NCI-H748 treated with DMSO at 0.1 percent for 48 hours (cell line): ENCODE results near the gene SQSTM1.
"Not testable (repeated sequence)": the region's sequence is repeated elsewhere in the genome, so short reads cannot be mapped to it uniquely, and the experiment has no call there.

Source experiments
- DNase-seq: peaks from one replicate; lab custom pipeline; 2025; lab: John Stamatoyannopoulos, UW

The SQSTM1 gene

DNA sequence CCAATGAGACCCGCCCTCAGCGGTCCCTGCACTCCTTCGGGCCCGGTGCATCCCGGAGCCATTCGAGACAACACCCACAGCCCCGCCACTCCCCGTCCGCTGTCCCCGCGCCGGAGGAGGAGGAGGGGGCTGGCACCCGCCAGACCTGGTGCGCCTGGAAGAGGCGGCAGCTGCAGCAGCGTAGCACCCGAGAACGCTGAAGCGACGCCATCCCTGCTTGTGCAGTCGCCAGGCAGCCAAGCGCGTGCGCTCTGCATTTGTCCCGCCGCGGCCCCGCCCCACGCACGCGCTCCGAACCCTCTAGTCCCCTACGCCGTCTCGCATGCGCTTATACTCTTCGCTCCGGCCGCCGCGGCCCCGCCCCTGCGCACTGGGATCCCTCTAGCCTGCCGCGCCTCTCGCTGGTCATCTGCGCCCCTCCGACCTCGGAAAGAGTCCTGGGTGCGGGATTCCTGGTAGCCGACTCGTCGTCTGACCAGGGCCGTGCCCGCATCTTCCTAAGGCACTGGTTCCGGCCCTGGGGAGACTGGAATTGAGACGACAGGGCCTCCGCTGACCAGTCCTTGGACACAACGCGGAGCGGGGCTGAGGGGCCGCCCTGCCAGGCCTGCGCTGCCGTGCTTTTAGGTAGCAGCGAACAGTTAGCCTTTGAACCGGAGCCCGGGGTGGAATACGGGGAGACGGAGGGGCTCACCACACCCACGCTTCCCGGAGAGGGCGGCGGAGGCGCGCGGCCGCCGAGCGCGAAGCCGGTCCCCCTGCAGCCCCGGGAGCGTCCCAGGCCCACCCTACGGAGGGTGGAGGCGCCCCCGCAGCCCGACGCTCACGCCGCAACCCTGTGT lies 38.1 kb downstream of the SQSTM1 start, which contains the start of gene MRNIP:
MRNIP (minus strand) TSS at position 232 of the 842 bp plus-strand sequence; CDS start at position 211, 21 bp downstream.
- DNase-seq: peak; percentile 94

DNA sequence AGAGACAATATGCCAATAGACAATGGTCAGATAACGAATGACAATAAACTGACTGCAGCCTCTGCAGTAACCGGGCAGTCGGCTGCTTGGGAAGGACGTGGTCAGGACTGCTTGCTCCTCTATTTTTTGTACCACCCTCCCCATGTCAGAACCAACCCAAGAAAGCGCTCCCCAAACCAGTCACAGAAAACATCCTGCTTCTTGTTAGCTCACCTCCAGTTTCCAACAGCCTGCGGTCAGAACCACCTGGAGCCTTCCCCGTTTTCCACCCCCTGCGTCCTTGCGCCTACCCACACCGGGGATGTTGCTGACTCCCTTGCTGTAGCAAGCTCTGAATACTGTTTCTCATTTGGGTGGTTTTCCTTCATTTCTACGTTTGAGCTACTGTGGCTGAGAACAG lies 39.6 kb downstream of the SQSTM1 start:
- DNase-seq: no peak

DNA sequence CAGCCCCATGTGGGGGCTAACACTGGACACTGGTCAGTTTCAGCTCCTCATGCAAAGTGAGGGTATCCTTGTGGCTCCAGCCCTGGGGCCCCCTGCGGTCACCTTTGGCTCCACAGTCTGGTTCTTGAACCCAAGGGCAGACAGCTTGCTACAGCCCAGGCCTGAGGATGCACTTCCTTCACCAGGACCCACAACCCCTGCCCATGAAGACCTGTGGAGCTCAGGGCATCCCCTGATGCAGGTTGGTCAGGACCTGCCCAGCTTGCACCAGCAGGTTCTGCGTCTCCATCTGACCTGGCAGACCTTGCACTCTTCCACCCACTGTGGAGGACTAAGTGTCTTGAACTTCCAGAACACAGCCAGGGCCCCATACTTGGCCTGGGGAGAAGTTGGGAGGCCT lies 41.6 kb downstream of the SQSTM1 start:
- no peak for DNase-seq

DNA sequence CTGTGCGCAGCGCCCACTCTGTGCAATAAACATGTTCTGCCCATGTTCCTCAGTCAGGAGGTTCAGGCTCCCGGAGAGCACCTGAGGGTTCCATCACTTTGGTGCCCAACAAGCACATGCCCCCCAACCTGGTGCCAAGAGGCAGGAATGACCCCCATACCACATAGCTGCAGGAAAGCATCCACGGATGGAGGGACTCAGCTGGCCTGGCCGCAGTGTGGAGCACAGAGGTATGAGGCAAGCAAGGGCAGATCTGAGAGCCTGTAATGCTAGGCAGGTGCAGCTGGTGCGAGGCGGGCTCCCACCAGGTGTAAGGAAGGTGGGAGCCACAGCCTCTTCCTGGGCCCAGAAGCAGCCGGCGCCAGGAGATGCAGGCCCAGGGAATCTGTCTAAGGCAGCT lies 42.2 kb downstream of the SQSTM1 start:
- DNase-seq: no peak

DNA sequence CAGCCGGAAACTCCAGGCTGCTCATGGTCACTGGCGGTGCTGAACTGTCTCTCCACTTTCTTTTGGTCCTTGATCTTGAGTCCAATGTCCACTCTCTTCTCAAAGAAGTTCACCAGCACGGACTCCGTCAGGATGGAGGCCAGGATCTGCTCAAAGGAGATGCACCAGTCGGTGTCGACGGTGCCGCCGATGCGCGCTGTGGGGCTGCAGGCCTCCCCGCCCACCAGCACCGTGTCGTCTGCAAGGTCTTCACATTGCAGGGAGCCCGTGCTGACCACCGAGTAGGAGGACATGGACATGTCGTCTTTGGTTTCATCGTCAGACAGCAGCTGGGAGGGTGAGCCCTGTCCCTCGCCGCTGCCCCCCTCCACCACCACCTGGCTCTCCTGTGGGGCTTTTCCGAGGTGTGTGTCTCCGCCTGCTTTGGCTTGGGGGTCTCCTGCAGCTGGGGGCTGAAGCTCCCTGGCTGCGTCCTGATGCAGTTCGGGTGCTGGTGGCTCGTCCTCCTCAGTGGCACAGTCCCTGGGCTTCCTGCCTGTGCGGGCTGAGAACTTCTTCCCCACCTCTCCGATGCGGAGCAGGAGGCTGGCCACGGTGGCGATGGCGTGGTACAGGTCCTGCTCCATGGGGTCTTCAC lies 42.9 kb downstream of the SQSTM1 start:
- no peak for DNase-seq

DNA sequence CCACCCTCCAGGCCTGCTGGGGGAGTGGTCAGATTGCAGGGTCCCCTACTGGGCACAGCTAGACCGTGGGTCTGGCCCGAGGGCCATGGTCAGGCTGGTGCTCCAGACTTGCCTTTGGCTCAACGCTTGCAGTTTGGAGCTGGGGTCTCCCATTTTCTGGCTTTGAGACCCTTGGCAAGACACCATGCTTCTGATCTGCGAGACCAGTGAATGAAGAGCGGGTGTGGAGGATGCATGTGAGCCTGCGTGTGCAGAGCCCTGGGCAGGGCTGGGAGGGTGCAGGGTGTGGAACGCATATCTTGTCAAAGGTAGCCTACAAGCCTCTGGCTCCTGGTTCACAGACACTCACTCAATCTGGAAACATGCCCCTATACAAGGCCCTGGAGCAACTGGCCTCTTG lies 44.0 kb downstream of the SQSTM1 start:
- DNase-seq: no peak

DNA sequence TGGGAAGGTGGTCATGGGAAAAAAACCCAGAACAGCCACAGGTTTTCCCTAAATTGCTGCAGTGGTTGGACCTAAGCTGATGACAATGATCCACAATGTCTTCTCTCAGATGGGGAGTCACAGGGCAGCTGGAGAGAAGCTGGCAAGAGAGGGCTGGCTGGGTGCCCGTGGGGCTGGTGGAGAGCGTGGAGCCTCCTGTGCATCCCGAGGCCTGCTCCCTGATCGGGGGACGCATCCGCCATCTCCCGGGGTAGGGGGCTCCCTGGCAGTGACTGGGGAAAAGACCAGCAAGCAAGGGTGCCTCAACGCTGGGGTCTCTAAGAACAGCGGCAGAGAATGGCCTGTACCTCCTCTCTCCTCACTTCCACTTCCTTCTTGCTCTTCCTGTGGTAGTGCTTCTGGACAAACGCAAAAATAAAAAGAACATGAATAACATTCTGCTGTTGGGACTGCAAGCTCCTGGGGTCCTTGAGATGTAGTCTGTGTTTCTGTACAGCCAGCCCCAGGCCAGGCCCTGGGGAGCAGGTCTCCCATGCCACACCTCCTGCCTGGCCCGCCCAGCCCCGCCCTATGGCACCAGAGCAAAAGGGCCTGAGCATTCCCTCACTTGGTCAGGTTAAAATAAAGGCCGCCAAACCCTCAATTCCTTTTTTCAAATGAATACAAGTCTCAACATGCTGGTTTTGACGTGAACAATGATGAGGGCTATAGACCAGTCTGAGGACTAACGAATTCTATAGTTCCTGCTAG lies 45.0 kb downstream of the SQSTM1 start:
- DNase-seq: no peak

DNA sequence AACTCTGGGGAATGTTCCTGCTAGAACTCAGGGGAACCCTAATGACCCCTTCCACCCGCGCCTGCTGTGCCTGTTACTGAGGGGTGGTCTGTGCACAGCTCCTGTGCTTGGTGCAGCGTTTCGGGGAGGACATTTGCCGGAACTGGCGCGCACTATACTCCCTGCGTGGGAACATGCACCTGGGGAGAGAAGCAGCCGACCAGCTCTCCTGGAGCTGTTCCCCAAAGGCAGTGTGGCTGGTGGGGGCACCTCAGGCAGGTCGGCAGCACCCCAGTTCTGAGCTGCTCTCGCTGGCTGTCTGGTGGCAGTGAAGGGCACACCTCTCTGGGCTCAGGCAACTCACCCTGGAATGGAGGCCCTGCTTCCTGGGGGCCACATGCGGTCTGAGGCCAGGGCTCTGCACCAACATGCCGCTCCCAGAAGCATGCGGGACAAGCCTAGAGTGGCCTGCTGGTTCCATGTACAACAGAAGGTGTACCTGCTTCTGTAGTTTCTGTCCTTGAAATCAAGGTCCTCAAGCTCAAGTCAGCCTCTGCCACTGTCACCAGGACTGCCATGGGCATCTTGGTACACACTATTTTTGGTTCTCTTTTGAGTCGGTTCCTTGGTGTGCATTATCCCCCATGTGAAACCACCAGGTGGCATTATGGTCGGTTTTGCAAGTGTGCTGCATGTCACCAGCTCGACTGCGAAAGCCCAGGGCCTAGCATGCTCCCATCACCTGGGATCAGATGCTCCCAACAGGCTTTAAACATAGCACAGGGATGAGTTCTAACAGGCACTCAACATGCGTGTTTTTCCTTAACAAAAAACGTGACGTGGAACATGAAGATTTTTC lies 45.8 kb downstream of the SQSTM1 start:
- DNase-seq: no peak

DNA sequence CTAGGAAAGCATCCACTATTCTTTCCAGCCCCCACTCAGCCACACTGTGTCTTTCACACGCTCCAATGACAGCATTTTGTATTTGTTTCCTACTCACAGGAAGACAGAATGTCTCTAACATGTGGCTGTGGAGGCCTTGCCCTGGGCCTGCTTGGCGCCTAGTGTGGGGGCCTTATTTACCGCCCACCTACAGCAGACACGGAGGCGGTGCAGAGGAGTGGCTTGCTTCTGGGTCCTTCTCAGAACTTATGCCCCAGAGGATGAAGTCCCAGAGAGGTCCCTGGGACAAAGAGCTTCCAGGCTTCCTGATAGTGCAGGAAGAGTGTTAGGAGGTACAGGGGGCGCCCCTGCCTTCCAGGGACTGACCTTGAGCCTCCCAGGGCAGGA lies 46.4 kb downstream of the SQSTM1 start:
- no peak for DNase-seq

DNA sequence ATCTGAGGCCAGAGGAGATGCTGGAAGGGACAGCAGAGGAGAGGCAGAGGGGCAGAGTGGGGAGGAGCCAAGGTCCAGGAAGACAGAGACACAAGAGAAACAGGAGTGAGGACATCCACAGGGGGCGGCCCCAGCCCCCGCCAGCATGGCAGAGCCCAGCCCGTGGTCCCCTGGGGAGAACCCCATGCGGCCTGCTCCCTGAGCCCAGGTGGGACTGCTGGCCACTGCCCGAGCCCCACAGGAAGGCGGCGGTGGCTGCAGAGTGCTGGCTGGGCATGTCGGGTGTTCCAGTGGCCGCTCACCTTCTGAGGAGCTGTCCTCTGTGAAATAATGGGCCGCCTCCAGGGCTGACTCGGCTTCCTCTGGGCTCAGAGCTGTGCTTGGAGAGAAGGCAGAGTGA lies 46.8 kb downstream of the SQSTM1 start:
- DNase-seq: no peak

DNA sequence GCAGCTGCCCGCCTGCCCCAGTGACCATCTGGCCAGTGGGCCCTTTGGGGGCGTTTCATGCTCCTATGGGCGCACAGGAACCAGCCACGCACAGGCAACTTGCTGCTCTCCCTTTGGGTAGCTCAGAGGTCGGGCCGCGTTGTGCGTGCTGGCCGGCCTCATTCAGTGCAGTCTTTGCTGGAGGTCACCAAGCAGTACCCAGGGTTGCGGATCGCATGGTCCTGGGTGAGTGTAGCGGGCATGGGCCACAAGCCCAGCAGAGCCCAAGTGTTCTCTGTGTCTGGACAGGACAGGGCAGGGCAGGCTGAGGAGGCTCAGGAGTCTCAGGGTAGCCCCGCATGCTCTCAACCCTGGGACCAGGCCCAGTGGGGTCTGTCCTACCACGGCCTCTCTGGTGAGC lies 47.8 kb downstream of the SQSTM1 start:
- no peak for DNase-seq

DNA sequence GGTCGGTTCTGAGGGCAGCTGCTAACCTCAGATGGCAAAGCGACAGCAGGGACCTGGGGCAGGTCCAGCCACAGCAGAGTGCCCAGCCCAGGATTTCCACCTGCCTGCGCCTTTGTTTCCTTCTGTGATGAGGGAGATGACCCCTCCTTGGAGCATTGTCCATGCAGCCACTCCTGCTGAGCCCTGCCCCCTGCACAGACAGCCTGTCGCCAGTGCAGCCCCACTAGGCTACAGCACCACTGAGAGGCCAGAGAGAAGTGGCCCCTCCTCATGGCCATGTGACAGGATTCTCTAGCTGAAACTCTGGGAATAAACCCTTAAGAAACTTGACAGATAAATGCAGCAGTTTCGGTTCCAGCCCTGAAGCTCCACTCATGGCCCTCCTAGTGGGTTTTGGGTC lies 48.4 kb downstream of the SQSTM1 start:
- DNase-seq: no peak

DNA sequence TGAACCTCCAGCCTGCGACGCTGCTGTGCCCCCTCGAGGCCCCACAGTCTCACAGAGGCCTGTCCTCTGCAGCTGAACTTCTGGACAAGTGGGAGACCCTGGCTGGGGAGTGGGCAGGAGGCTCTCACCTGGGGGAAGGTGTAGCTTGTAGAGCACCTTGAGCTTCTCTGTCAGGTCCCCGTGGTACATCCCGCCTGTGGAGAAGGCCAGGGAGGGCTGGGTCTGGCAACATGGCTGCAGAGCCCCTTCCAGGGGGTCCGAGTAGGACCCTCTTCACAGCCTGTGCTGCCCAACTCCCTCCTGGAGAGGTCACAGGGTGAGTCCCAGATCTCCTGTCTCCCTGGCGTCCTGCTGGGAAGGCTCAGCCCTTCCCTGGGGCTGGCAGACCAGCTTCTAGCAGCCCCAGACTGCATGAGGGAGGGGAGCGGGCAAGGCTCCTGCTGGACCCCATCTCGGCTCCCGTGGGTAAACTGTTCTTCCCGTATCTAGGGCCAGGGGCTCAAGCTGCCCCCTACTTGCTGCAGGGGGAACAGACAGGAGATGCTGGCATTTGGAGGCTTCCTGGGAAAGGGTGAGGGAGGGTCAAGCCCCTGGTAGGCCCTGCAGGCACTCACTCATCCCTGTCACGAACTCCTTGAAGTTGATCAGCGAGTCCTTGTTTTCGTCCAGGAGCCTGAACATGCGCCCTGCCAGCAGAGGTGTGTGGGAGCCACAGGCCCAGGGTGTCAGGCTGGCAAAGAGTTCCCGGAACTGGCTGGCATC lies 49.1 kb downstream of the SQSTM1 start:
- no peak for DNase-seq

DNA sequence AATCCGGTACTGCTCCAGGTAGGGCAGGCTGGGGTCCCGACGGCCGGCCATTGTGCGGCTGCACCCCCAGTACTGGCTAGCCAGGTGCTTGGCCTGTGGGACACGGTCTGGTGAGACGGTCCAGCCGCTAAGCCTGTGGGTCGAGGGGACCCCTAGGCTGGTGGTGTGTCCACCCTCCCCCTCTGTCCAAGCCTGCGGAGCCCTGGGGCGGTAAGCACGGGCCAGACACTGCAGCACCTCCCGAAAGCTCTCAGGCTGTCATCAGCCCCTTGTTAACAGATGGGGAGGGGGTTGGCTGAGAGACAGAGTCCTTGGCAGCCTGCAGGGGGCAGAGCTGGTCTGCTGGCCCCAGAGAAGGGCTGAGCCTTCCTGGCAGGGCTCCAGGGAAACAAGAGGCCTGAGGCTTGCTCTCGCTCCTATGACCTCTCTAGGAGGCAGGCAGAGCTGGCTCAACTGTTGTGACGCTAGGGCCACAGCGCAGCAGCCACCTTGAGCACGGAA lies 49.7 kb downstream of the SQSTM1 start:
- DNase-seq: no peak

DNA sequence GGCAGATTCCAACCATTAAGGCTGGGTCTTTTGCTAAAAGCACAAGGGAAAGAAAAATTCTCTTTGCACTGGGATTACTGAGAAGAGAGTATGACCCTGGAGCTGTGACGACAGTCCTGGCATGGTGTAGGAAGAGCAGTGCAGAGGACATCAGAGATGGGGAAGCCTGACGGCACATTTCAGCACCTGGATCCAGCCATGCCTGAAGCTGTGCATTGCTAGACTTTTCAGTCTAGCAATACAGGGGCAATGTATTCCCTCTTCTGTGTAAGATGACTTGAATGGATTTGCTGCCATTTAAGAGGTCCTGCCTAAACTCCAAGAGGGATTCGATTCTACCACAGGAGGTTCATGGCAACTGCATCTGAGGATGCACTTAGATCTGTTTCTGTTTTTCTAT lies 50.2 kb downstream of the SQSTM1 start:
- DNase-seq: no peak

DNA sequence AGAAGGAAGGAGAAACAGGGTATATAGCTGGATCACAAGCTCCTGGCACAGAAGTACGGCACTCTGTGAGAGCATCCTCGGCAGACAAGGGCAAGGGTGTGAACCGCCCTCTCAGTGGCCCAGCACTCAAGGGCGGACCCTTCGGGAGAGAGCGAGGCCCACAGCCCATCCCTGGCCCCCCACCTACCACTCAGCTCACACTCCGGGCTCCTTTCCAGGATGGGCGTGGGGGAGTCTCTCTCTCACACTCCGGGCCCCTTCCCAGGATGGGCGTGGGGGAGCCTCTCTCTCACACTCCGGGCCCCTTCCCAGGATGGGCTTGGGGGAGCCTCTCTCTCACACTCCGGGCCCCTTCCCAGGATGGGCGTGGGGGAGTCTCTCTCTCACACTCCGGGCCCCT lies 50.8 kb downstream of the SQSTM1 start:
- DNase-seq: not testable (repeated sequence)

DNA sequence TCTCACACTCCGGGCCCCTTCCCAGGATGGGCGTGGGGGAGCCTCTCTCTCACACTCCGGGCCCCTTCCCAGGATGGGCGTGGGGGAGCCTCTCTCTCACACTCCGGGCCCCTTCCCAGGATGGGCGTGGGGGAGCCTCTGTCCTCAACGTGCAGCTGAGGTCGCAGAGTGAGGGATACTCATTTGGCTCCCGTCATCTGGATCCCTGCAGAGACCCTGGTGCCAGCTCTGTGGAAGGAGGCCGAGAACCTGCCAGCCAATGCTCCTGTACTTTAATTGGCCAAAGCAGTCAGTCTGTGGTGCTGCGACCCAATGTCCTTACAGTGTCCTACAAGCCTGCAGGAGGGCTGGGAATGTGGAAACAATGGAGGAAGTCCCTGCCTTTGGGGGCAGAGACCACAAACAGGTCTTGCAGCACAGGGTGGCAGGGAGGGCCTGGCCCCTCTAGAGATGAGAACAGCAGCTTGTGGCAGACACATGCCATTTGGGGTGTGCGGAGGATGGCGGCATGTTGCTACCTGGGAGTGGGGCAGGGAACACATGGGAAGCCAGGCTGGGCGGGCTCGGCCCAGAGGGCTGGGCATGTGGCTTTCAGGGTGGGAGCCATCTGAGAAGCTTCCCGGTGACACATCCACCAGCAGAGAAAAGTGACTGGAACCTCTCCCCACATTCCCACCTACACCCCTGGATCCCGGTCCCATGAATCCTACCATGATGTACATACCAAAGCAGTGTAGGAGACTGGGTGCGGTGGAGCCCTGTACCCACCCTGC lies 51.5 kb downstream of the SQSTM1 start:
- no peak for DNase-seq

DNA sequence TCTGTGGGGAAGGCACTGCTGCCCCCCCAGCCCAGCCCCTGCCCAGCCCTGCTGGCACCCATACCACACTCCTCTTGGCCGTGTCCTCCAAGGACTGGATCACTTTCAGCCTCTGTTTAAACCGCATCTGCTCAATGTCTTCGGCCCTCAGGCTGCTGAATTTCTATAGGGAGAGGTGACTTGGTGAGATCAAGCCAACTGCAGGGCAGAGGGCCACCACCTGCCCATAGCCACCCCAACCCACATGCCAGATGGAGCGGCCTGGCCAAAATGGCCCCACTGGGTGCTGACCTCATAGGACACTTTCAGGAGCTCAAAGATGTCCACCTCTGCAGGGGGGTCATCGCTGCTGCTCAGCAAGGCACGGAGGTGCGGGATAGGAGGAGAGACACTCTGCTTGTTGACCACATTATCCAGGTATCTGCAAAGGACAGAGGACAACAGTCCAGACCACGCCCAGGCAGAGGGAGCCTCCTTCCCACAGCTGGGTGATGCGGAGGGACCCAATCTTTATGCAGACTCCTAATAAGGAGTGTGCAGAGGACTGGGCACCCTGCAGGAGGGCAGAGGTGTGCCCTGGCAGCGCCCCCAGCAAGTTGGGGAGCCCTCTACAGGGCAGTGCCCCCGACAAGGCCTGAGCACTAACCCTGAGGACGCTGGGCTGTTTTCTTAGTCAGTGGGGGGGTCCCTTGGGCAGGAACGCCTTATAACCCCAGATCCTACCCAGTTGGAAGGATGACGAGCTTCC lies 52.3 kb downstream of the SQSTM1 start:
- no peak for DNase-seq

DNA sequence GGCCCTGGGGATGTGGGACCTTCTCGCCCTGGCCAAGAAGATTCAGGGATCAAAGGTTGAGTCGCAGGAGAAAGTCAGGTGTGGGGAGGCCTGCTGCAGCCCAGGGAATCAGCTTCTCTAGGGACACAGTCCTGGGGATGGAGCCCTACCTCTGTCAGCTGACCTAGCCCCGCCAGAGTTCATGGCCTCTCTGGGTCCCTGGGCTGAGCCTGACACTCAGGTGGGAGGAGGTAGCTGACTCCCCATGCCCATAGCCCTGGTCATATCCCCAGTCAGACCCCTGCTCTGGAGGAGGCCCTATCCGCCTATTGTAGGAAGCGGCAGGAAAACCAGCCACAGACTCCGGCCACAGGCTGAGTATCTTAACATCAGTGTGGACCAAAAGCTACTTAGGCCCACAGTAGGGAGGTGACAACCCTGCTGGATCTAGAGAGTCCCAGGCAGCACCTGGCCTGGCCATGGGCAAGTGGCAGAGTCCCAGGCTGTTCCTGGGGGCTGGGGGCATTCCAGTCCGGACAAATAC lies 52.9 kb downstream of the SQSTM1 start:
- no peak for DNase-seq
